ENCODE results near the gene PISD.
A peak's percentile ranks its signal among the peaks of the same experiment; 100 is the strongest.
"Not testable (repeated sequence)": the region's sequence is repeated elsewhere in the genome, so short reads cannot be mapped to it uniquely, and the experiment has no call there.

Gene PISD
- 21.7 to 31.3 (median 28.8) reads per million in 4 donors for total RNA-seq

GRCh38 chr22:31661851-31662667, at the start of gene PISD:
PISD (minus strand) TSS chr22:31662215; CDS start chr22:31662208, 7 bp downstream.
- peak; percentile 90 to 97 (median 93) for DNase-seq

DNA sequence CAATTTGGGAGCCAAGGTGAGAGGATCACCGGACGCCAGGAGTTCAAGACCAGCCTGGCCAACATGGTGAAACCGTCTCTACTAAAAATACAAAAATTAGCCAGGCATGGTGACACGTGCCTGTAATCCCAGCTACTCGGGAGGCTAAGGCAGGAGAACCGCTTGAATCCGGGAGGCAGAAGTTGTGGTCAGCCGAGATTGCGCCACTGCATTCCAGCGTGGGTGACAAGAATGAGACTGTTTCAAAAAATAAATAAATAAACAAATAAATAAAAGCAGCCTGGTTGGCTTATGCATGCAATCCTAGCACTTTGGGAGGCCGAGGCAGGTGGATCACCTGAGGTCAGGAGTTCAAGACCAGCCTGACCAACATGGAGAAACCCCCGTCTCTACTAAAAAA, 49.2 kb upstream of the PISD start:
- DNase-seq, result not testable (repeated sequence)

GRCh38 chr22:31707519-31707918, 45.5 kb upstream of the PISD start:
- no peak for DNase-seq

GRCh38 chr22:31695423-31695822, 33.4 kb upstream of the PISD start:
- no peak for DNase-seq

DNA sequence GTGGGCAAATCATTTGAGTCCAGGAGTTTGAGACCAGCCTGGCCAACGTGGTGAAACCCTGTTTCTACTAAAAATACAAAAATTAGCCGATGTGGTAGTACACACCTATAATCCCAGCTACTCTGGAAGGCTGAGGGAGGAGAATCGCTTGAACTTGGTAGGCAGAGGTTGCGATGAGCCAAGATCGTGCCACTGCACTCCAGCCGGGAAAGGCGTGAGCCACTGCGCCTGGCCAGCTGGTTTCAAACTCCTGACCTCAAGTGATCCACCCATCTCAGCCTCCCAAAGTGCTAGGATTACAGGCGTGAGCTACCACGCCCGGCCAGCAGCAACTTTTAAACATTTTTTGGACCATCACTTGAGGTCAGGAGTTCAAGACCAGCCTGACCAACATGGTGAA, 32.0 kb upstream of the PISD start:
- not testable (repeated sequence) for DNase-seq

DNA sequence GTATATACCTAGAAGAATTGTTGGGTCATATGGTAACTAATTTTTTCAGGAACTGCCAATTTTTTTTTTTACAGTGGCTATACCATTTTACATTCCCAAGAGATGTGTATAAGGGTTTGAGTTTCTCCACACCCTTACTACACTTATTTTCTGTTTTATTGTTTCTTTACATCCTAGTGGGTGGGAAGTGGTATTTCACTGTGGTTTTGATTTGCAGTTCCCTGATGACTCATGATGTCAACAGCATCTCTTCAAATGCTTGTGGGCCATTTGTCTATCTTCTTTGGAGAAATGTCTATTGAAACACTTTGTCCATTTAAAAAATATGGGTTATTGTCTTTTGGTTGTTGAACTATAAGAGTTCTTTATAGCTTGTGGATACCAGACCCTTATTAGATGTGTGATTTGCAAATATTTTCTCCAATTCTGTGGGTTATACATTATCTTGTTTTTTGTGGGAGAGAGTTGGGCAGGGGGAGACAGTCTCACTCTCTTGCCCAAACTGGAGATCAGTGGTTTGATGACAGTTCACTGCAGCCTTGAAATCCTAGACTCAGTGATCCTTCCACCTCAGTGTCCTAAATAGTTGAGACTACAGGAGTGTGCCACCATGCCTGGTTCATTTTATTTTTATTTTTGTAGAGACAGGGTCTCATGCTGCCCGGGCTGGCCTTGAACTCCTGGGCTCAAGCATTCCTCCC, 30.3 kb upstream of the PISD start:
- DNase-seq, result peak in 1 of 5 donors; percentile 77

DNA sequence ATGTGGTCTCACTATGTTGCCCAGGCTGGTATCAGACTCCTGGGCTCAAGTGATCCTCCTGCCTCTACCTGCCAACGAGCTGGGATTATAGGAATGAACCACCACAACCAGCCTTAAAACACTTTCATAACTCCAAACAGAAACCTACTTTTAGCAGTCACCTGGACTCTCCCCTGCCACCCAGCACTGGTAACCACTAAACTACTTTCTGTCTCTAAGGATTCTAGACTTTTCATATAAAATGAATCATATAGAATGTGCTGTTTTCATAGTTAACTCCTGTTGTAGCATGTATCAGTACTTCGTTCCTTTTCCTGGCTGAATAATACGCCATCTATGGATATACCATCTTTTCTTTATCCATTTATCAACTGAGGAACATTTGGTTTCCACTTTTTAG, 29.4 kb upstream of the PISD start:
- DNase-seq, result no peak

- DNase-seq, result no peak
These were observed 21.4 kb upstream of the PISD start for GRCh38 chr22:31683181-31684105.

DNA sequence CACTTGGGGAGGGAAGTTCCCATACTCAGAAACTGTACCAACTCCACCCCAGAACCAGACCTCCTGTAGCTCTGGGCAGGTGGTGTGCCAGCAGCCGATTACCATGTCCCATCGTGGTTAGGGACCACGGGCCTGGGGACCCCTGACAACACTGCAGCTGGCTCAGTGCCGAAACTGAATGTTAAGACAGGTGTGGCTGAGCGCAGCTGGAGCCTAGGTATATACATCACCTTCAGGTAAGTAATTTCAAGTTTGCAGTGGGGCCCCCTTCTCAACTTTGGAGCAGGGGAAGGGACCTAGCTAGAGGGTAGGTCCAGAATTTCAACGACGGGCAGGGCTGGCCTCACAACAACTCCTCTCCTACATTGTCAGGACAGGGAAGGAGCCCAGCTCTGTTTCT, 20.7 kb upstream of the PISD start:
- DNase-seq, result no peak

DNA sequence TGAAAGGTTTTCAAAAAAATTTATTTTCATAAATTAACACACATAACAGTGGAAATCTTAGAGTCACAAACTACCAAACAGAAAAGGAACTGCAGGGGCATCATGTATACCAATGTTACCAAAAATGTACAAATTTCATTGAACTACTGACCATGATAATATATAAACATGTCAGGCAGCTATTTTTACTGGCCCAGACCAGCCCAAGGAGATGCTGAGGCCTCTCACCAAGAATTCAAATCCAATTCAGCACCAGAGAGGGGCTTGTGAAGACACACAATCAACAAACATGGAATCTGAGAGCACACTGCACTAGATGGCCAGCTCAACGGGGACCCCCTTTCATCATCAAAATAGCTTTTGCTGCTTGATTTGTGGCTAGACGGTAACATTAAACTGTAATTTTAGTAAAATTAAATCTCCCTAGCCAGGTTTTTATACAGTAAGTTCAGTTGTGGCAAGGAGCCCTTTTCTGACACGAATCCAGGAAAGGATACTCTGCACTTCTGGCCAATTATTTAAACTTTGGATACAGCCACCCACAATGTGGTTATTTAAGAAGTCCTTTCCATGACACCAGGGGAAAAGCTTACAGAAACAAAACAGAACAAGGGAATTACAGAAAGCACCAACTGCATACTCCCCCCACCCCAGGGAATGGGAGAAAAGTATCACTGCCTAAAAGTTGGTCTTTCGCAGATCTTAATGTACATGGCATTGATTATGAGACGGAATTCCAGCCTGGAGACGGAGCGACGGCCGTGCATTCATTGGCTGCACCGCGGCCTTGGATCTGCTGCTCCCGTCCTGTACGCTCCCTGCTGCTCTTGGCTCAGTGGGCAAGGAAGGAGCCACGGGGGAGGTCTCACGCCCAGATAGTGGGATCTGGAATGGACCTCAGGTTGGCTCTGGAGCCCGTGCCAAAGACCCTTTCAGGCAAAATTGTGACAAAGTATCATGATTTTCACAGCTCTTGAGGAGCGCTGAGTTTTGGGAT, 19.6 kb upstream of the PISD start:
- no peak for DNase-seq

DNA sequence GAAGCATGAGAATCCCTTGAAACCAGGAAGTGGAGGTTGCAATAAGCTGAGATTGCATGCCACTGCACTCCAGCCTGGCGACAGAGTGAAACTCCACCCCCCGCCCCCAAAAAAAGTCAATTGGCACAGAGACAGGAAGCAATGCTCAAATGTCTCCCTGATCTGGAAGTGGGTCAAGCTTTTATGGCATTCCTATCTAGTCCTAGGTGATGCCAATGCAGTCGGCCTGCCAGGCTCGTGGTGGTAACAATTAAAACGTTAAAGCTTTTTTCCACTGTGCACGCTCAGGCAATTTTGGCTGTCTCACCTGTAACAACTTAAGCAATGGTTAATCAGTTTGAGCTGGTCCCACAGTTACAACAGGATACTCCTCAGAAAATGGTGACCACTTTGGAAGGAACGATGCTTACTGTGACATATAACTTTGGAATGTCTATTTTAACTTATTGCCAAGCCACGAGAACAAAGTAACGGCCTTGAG, 18.9 kb upstream of the PISD start:
- DNase-seq, result no peak

GRCh38 chr22:31678748-31679147, 16.7 kb upstream of the PISD start:
- no peak for DNase-seq

GRCh38 chr22:31676700-31677099, 14.7 kb upstream of the PISD start:
- peak; percentile 86 to 93 (median 89) for DNase-seq

DNA sequence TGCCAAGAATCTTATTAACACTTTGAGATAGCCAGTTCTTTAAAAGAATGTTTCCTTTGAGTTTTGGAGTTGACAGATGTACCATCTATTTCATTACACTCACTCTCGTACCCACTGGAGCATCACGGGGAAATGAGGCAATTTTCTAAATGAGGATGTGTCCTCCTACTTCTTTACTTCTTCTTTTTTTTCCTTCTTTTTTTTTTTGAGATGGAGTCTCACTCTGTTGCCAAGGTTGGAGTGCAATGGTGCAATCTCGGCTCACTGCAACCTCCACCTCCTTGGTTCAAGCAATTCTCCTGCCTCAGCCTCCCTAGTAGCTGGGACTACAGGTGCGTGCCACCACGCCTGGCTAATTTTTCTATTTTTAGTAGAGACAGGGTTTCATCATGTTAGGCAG, 12.2 kb upstream of the PISD start:
- not testable (repeated sequence) for DNase-seq

DNA sequence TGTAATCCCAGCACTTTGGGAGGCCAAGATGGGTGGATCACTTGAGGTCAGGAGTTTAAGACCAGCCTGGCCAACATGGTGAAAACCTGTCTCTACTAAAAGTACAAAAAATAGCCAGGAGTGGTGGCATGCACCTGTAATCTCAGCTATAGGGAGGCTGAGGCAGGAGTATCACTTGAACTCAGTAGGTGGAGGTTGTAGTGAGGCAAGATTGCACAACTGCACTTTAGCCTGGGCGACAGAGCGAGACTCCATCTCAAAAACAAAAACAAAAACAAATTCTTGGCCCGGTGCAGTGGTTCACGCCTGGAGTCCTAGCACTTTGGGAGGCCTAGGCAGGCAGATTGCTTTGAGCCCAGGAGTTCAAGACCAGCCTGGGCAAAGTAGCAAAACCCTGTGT, 6.8 kb upstream of the PISD start:
- DNase-seq, result not testable (repeated sequence)

DNA sequence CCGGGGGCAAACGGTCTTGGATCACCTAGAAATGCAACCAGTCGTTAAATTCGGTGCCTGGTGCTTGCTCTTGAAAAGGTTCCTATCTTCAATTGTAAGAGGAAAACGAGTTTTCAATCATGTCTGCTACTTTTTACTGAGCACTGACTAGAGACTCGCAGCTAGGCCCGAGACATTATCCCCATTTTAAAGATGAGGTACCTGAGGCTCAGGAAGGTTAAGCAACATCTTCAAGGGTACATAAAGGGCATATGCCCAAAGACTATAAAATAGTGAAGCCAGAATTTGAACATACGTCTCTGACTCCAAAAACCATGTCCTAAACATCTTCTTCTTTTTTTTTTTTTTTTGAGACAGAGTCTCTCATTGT, 638 bp upstream of the PISD start:
- no peak for DNase-seq

DNA sequence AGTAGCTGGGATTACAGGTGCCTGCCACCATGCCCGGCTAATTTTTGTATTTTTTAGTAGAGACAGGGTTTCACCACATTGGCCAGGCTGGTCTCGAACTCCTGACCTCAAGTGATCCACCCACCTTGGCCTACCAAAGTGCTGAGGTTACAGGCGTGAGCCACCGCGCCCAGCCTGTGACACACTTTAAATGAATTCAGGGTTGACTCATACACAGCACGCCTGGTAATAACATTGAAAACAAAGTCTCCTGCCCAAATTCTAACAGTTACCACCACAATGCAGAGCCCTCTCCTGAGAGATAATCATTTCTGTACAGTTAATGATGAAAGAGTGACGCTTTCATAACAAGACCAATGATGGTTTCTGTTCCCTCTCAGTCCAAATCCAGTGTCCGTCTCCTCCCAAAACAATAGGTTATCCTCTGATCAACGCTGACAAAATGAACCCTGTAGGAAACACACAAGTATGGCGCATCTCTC, 1.1 kb downstream of the PISD start:
- DNase-seq, result peak in 1 of 5 donors; percentile 53

DNA sequence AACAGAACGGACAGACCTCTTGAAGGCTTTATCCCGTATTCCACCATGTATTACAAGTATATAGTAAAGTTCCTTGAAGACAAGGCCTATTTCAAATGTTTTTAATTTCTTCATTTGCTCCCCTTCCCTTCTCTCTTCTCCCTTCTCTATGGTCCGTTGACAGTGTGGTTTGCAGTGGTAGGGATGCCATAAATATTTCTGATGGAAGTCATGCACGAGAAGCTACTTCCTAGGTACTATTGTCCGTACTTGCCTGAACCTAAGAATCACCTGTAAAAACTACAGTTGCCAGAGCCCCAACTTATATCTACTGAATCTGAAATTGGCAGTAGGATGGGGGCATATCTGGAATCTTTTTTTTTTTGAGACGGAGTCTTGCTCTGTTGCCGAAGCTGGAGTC, 2.8 kb downstream of the PISD start:
- DNase-seq, result no peak

DNA sequence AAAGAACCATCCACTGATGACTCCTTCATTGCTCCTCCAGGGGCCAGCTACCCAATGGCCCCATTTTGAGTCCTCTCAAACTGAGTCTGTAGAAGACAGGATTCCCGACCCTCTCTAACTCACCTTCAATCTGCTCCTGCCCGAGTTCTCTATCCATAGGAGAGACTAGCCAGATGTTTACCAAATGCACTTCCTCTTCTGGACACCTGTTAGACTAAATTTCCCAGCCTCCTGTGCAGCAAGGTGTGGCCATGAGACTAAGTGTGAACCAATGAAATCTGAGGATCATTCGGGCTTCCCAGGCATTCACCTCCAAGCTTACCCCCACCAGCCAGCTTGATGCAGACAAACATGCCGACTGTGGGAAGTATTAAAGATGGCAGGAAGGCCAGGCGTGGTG, 7.6 kb downstream of the PISD start:
- DNase-seq, result no peak

DNA sequence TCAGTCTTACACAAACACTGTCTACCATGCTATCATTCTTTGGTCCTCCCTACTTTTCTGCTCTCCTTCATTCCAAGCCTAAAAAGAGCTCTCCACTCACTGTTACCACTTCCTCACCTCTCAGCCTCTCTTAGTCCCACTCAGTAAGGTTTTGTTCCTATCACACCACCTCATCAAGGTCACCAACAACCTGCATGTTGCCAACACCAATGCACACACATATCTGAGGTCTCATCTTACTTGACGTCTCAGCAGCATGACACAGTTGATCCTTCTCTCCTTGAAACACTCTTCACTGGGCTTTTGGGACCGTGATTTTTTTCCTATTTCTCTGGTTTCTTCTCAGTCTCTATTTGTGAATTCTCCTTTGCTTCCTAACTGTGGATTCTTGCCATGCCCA, 8.1 kb downstream of the PISD start:
- DNase-seq, result no peak

DNA sequence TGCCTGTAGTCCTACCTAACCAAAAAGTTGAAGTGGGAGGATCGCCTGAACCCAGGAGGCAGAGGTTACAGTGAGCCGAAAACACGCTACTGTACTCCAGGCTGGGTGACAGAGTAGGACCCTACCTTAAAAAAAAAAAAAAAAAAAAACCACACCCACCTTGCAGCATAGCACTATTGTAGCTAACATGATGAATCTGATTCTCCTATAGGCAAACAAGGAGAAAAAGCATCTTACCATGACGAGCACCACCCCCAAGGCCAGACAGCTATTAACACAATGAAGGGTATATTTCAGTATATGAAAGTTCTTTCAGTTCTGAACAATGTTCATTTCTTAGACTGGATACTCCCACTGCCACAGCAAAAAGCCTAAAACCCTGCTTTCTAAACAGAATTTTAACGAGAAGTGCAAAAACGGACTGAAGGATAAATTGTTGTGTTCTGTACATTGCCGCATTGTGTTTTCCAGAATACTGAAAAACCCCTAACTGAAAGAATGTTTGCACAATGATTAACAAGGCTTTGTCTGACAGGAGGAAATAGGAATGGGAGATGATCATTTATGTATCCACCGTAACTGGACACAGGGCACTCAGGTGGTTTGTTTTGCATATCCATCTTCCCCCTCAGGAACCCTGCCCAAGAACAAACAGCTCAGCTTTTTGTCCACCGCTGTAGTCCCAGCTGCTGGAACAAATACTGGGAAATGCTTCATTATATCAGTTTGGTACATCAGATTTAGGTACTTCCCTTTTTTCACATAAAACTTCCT, 8.9 kb downstream of the PISD start:
- DNase-seq, result no peak

Data from T-helper 1 cell (primary cell).